Activated CD4-positive, alpha-beta memory T cell treated with anti-CD3 and anti-CD28 coated beads for 36 hours (primary cell): ENCODE results near the gene USP31. TPM values are rescaled to one million over a fixed set of nuclear protein-coding genes. Genes with fewer than 3 reads are reported as not detected.

ENCODE experiments used
- CTCF ChIA-PET: fragments of 350-600 bp; sonication (Branson Sonifier 250); formaldehyde crosslinking; loops from one replicate; lab custom pipeline; 2021; ENCODE audit warnings: antibody characterized with exemption, inconsistent platforms; lab: Charles Lee
- POLR2A ChIA-PET: fragments of 350-600 bp; sonication (Branson Sonifier 250); formaldehyde crosslinking; loops from one replicate; lab custom pipeline; 2021; ENCODE audit warnings: antibody characterized with exemption; lab: Charles Lee
- DNase-seq: peaks from one replicate; pipeline ENCODE4 v3.0.0-alpha.2; 2020
- H3K27ac Mint-ChIP-seq: one replicate; pipeline ENCODE4 v1.8.0; 2021; ENCODE audit warnings: mixed read lengths
- H3K27me3 Mint-ChIP-seq: one replicate; pipeline ENCODE4 v1.8.0; 2021; ENCODE audit warnings: mixed read lengths
- H3K36me3 Mint-ChIP-seq: one replicate; pipeline ENCODE4 v1.8.0; 2021; ENCODE audit warnings: mixed read lengths
- H3K4me1 Mint-ChIP-seq: one replicate; pipeline ENCODE4 v1.8.0; 2021; ENCODE audit warnings: low read depth, mixed read lengths
- H3K4me3 Mint-ChIP-seq: one replicate; pipeline ENCODE4 v1.8.0; 2021; ENCODE audit warnings: mild to moderate bottlenecking, mixed read lengths
- H3K9me3 Mint-ChIP-seq: one replicate; pipeline ENCODE4 v1.8.0; 2021; ENCODE audit warnings: mixed read lengths
- intact Hi-C: fragments of 100-400 bp; cut with micrococcal nuclease; formaldehyde crosslinking; loops from one replicate; pipeline ENCODE4 v1.15.1; 2023
- total RNA-seq, 2 experiments: library from RNA; stranded (reverse); gene quantifications; one replicate each; pipeline ENCODE4 v1.2.3, GENCODE V29; 2021

The USP31 gene
- total RNA-seq, result 1 to 10 TPM; 5.4 to 5.7 TPM

GRCh38 chr16:23149267-23149992 lies at the start of gene USP31:
TSS of gene USP31 (minus strand) at chr16:23149452. CDS start at chr16:23149270, 182 bp downstream.
- H3K27ac Mint-ChIP-seq, result peak within 1 kb of the TSS; percentile 47
- peak; percentile 93 for DNase-seq
- ChIA-PET POLR2A (interaction anchor here (1.3 kb wide), 1 partner anchor 25 kb away, joined by 3 read pairs; no protein-coding TSS in a partner anchor), CTCF (interaction anchor here (0.6 to 0.7 kb wide), 2 partner anchors 32 to 1051 kb away, joined by 3 read pairs; no protein-coding TSS in a partner anchor)
- peaks cover 2% of the 10 kb centered on the region for H3K36me3 Mint-ChIP-seq
- H3K27me3 Mint-ChIP-seq, result peaks cover 1% of the 10 kb centered on the region
- peak within 1 kb of the TSS; percentile 91 for H3K4me3 Mint-ChIP-seq
- H3K4me1 Mint-ChIP-seq, result peaks cover 21% of the 10 kb centered on the region
- H3K9me3 Mint-ChIP-seq, result no peaks in the 10 kb centered on the region
- intact Hi-C loops, result no loop called here

GRCh38 chr16:23196539-23196938 lies 47.3 kb upstream of the USP31 start:
- intact Hi-C loops, result no loop called here
- Mint-ChIP-seq H3K36me3 (no peaks in the 10 kb centered on the region), H3K4me3 (no peak overlapping the region), H3K4me1 (no peaks in the 10 kb centered on the region), H3K27ac (no peak overlapping the region), H3K9me3 (no peaks in the 10 kb centered on the region), H3K27me3 (peaks cover 27% of the 10 kb centered on the region)
- DNase-seq, result no peak
- ChIA-PET CTCF (no interaction called here), POLR2A (no interaction called here)

DNA sequence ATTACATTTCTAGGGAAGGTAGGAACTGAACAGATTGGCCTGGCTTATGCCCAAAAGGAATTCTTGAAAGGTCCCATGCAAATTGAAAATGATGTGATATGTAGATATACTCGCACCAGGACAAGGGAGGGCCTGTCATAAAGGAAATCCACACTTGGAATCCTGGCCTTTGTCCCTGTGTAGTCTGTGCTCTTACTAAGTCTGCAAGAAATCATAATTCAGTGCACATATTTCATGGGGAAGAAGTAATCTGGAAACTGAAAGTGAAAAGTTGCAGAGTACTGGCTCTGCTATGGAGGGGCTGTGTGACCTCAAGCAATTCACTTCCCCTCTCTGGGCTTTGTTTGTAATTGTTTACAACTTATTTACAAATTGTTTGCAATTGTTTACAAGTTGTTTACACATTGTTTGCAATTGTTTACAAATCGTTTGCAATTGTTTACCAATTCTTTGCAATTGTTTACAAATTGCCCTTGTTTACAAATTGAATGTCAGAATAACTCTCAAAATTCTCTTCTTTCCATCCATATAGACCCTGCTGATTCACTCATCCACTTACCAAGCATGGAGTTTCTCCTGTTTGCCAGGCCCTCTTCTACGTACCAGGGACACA lies 46.2 kb upstream of the USP31 start:
- no peaks in the 10 kb centered on the region for H3K9me3 Mint-ChIP-seq
- no peaks in the 10 kb centered on the region for H3K36me3 Mint-ChIP-seq
- CTCF ChIA-PET, result no interaction called here
- H3K27me3 Mint-ChIP-seq, result peaks cover 24% of the 10 kb centered on the region
- no peak overlapping the region for H3K27ac Mint-ChIP-seq
- POLR2A ChIA-PET, result no interaction called here
- H3K4me3 Mint-ChIP-seq, result no peak overlapping the region
- no peak for DNase-seq
- intact Hi-C loops, result no loop called here
- no peaks in the 10 kb centered on the region for H3K4me1 Mint-ChIP-seq

GRCh38 chr16:23194497-23195221 lies 45.4 kb upstream of the USP31 start:
- no peaks in the 10 kb centered on the region for H3K4me1 Mint-ChIP-seq
- H3K27ac Mint-ChIP-seq, result no peak overlapping the region
- ChIA-PET CTCF (no interaction called here), POLR2A (no interaction called here)
- no peaks in the 10 kb centered on the region for H3K9me3 Mint-ChIP-seq
- no peaks in the 10 kb centered on the region for H3K36me3 Mint-ChIP-seq
- intact Hi-C loops, result no loop called here
- peaks cover 21% of the 10 kb centered on the region for H3K27me3 Mint-ChIP-seq
- DNase-seq, result no peak
- no peak overlapping the region for H3K4me3 Mint-ChIP-seq

- POLR2A ChIA-PET, result no interaction called here
- H3K27ac Mint-ChIP-seq, result no peak overlapping the region
- H3K9me3 Mint-ChIP-seq, result no peaks in the 10 kb centered on the region
- intact Hi-C loops, result no loop called here
- no peaks in the 10 kb centered on the region for H3K4me1 Mint-ChIP-seq
- CTCF ChIA-PET, result no interaction called here
- H3K36me3 Mint-ChIP-seq, result no peaks in the 10 kb centered on the region
- peaks cover 26% of the 10 kb centered on the region for H3K27me3 Mint-ChIP-seq
- DNase-seq, result no peak
- no peak overlapping the region for H3K4me3 Mint-ChIP-seq
Observed at GRCh38 chr16:23188911-23189310, 39.7 kb upstream of the USP31 start.

DNA sequence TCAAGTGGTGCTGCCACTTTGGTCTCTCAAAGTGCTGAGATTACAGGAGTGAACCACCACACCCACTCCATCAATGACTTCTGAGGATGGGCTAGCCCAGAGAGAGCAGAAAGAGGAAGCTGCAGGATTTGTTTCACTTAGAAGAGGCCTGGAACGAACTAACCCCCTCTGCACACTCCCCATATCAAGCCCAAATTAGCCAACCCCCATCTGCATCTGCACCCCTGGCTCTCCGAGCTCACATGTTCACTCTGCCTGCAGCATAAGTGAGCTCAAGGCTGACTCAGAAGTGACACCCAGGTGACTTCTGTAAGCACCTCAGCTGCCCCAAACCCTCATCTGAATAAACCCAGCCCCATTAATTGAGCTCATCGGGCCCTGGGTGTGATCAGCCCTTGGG lies 38.1 kb upstream of the USP31 start:
- ChIA-PET POLR2A (no interaction called here), CTCF (interaction anchor here (0.6 to 1.1 kb wide), 3 partner anchors 19 to 249 kb away, joined by 3 to 4 read pairs (median 4); no protein-coding TSS in a partner anchor)
- no peaks in the 10 kb centered on the region for H3K9me3 Mint-ChIP-seq
- no peaks in the 10 kb centered on the region for H3K36me3 Mint-ChIP-seq
- H3K4me3 Mint-ChIP-seq, result no peak overlapping the region
- H3K4me1 Mint-ChIP-seq, result no peaks in the 10 kb centered on the region
- peaks cover 30% of the 10 kb centered on the region for H3K27me3 Mint-ChIP-seq
- no peak for DNase-seq
- intact Hi-C loops, result no loop called here
- no peak overlapping the region for H3K27ac Mint-ChIP-seq

GRCh38 chr16:23186171-23186570 lies 36.9 kb upstream of the USP31 start:
- ChIA-PET POLR2A (no interaction called here), CTCF (interaction anchor here (7.7 kb wide), 1 partner anchor 248 kb away, joined by 96 read pairs; no protein-coding TSS in a partner anchor)
- H3K36me3 Mint-ChIP-seq, result no peaks in the 10 kb centered on the region
- DNase-seq, result no peak
- no peak overlapping the region for H3K4me3 Mint-ChIP-seq
- no peaks in the 10 kb centered on the region for H3K9me3 Mint-ChIP-seq
- H3K4me1 Mint-ChIP-seq, result peaks cover 7% of the 10 kb centered on the region
- H3K27me3 Mint-ChIP-seq, result peaks cover 38% of the 10 kb centered on the region
- H3K27ac Mint-ChIP-seq, result no peak overlapping the region
- intact Hi-C loops, result no loop called here

DNA sequence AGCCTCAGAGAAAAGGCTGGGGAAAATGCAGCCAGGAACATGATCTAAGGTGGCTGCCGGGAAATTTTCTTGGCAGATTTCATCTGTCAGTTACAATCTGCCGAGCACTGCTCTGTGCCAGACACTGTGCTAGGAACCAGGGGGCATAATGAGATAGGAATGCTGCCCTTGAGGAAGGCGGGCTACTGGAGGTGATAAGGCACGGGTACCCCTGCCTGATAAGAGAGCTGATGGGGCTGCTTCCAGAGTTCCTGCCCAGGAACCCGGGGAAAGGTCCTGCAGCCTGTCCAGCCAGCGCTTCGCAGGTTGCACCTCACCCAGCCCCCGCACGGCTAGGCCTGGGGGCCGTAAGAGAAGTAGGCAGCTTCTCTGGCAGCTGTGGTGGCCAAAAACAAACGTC lies 36.4 kb upstream of the USP31 start:
- POLR2A ChIA-PET, result no interaction called here
- peaks cover 40% of the 10 kb centered on the region for H3K27me3 Mint-ChIP-seq

GRCh38 chr16:23183543-23183862 lies 34.3 kb upstream of the USP31 start:
- no peak overlapping the region for H3K4me3 Mint-ChIP-seq
- DNase-seq, result no peak
- intact Hi-C loops, result no loop called here
- no peaks in the 10 kb centered on the region for H3K36me3 Mint-ChIP-seq
- H3K4me1 Mint-ChIP-seq, result peaks cover 7% of the 10 kb centered on the region
- H3K27ac Mint-ChIP-seq, result no peak overlapping the region
- POLR2A ChIA-PET, result no interaction called here
- CTCF ChIA-PET, result interaction anchor here (0.7 to 7.7 kb wide), 4 partner anchors 9 to 251 kb away, joined by 3 to 96 read pairs (median 4); no protein-coding TSS in a partner anchor
- H3K9me3 Mint-ChIP-seq, result no peaks in the 10 kb centered on the region
- peaks cover 46% of the 10 kb centered on the region for H3K27me3 Mint-ChIP-seq

More for the DNA sequence above, 36.4 kb upstream of the USP31 start:
- no peaks in the 10 kb centered on the region for H3K36me3 Mint-ChIP-seq
- no peak overlapping the region for H3K4me3 Mint-ChIP-seq
- no peak overlapping the region for H3K27ac Mint-ChIP-seq
- intact Hi-C loops, result no loop called here
- CTCF ChIA-PET, result interaction anchor here (7.7 kb wide), 1 partner anchor 249 kb away, joined by 96 read pairs; no protein-coding TSS in a partner anchor
- H3K4me1 Mint-ChIP-seq, result peaks cover 7% of the 10 kb centered on the region
- no peaks in the 10 kb centered on the region for H3K9me3 Mint-ChIP-seq
- no peak for DNase-seq

GRCh38 chr16:23182679-23183542 lies 33.7 kb upstream of the USP31 start, which contains the start of gene SCNN1G:
TSS of gene SCNN1G (plus strand) at chr16:23182745. CDS start at chr16:23186272, 3,527 bp downstream.
- DNase-seq, result peak; percentile 8

GRCh38 chr16:23182206-23182678 lies 33.0 kb upstream of the USP31 start:
- peaks cover 7% of the 10 kb centered on the region for H3K4me1 Mint-ChIP-seq
- peaks cover 48% of the 10 kb centered on the region for H3K27me3 Mint-ChIP-seq
- CTCF ChIA-PET, result interaction anchor here (1.1 to 7.7 kb wide), 3 partner anchors 33 to 252 kb away, joined by 3 to 96 read pairs (median 4); no protein-coding TSS in a partner anchor
- peak; percentile 87 for DNase-seq
- POLR2A ChIA-PET, result no interaction called here
- no peak overlapping the region for H3K27ac Mint-ChIP-seq
- H3K36me3 Mint-ChIP-seq, result no peaks in the 10 kb centered on the region
- H3K9me3 Mint-ChIP-seq, result no peaks in the 10 kb centered on the region
- H3K4me3 Mint-ChIP-seq, result peak overlapping the region; percentile 30
- intact Hi-C loops, result loop anchor here (1.0 kb wide), 1 partner anchor 253 kb away; no protein-coding TSS in a partner anchor

More at GRCh38 chr16:23182679-23183542, 33.7 kb upstream of the USP31 start, which contains the start of gene SCNN1G:
- Mint-ChIP-seq H3K36me3 (no peaks in the 10 kb centered on the region), H3K27me3 (peaks cover 47% of the 10 kb centered on the region), H3K4me3 (peak within 1 kb of the TSS; percentile 30), H3K9me3 (no peaks in the 10 kb centered on the region), H3K27ac (no peak within 1 kb of the TSS), H3K4me1 (peaks cover 7% of the 10 kb centered on the region)
- CTCF ChIA-PET, result interaction anchor here (0.7 to 7.7 kb wide), 3 partner anchors 180 to 252 kb away, joined by 3 to 96 read pairs (median 4); no protein-coding TSS in a partner anchor
- POLR2A ChIA-PET, result no interaction called here
- intact Hi-C loops, result loop anchor here (1.0 kb wide), 1 partner anchor 252 kb away; no protein-coding TSS in a partner anchor
